ENCODE data around the gene TNFAIP8.

TNFAIP8 gene

DNA sequence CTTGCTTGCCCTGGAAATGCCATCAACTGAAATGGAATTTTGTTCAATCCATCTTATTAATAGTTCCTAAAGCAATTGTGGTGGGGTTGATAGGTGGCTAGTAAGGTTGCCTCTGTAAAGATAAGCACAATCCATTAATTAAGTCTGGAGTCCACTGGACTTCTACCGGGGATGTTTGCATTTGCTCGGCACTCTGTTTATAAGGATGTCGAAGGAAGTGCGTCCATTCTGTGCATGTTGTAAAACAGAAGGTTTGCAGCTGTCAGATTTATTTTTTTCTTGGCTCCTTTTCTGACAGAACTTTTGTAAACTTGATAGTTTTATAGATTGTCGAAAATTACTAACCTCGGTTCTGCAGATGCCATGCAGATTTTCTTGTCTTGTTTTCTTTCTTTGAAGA lies 12.8 kb upstream of the TNFAIP8 start:
- H3K36me3 ChIP-seq (replicated peaks), result no peaks in the 10 kb centered on the region
- H3K27me3 ChIP-seq (replicated peaks), result no peaks in the 10 kb centered on the region
- DNase-seq, result no peak
- H3K27ac ChIP-seq, result no peak overlapping the region
- in situ Hi-C loops (cut with HindIII; ENCODE audit: low pct_ligation_motif_present, low sequenced_read_pairs), result no loop called here
- TF ChIP-seq, protein P1, sequence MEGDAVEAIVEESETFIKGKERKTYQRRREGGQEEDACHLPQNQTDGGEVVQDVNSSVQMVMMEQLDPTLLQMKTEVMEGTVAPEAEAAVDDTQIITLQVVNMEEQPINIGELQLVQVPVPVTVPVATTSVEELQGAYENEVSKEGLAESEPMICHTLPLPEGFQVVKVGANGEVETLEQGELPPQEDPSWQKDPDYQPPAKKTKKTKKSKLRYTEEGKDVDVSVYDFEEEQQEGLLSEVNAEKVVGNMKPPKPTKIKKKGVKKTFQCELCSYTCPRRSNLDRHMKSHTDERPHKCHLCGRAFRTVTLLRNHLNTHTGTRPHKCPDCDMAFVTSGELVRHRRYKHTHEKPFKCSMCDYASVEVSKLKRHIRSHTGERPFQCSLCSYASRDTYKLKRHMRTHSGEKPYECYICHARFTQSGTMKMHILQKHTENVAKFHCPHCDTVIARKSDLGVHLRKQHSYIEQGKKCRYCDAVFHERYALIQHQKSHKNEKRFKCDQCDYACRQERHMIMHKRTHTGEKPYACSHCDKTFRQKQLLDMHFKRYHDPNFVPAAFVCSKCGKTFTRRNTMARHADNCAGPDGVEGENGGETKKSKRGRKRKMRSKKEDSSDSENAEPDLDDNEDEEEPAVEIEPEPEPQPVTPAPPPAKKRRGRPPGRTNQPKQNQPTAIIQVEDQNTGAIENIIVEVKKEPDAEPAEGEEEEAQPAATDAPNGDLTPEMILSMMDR (IDR thresholded peaks at IDR 0.05; ENCODE audit: low read depth, low read length, missing control alignments), result no peak
- no peak overlapping the region for H3K4me3 ChIP-seq (ENCODE audit: low read depth, low read length)

DNA sequence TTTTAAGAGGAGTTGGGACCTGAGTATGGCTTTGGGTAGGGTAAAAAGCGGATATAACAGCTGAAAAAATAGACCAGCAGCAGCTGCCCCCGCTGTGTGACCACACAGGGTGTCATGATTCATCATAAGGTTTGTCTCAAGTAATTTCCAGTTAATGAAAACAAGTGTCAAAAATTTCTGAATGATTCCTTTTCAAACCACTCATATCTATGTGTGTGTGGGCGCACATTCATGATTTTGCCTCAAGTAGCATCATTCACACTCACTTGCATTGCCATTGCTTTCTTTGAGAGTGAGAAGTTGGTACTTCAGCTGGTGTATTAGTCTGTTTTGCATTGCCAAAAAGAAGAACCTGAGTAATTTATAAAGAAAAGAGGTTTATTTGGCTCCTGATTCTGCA lies 12.1 kb upstream of the TNFAIP8 start:
- Histone ChIP-seq H3K36me3 (replicated peaks) (no peaks in the 10 kb centered on the region), H3K27me3 (replicated peaks) (no peaks in the 10 kb centered on the region), H3K27ac (no peak overlapping the region), H3K4me3 (ENCODE audit: low read depth, low read length) (no peak overlapping the region)
- in situ Hi-C loops (cut with HindIII; ENCODE audit: low pct_ligation_motif_present, low sequenced_read_pairs), result no loop called here
- TF ChIP-seq, protein P1 (IDR thresholded peaks at IDR 0.05; ENCODE audit: low read depth, low read length, missing control alignments), result no peak
- DNase-seq, result peak; percentile 77

DNA sequence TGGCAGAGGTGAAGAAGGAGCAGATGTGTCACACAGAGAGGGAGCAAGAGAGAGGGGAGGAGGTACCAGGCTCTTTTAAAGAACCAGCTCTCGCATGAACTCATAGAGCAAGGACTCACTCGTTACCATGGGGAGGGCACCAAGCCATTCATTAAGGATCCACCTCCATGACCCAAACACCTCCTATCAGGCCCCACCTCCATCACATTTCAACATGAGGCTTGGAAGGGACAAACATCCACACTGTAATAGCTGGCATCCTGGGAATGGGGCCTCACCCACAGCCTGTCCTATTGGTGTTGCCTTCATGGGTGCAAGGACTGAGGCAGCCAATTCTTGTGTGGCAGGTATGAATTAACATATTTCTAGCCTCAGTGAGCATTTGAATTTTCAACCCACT lies 11.6 kb upstream of the TNFAIP8 start:
- in situ Hi-C loops (cut with HindIII; ENCODE audit: low pct_ligation_motif_present, low sequenced_read_pairs), result no loop called here
- no peak for DNase-seq
- H3K36me3 ChIP-seq (replicated peaks), result no peaks in the 10 kb centered on the region
- H3K4me3 ChIP-seq (ENCODE audit: low read depth, low read length), result no peak overlapping the region
- TF ChIP-seq, protein P1 (IDR thresholded peaks at IDR 0.05; ENCODE audit: low read depth, low read length, missing control alignments), result no peak
- no peaks in the 10 kb centered on the region for H3K27me3 ChIP-seq (replicated peaks)
- no peak overlapping the region for H3K27ac ChIP-seq

DNA sequence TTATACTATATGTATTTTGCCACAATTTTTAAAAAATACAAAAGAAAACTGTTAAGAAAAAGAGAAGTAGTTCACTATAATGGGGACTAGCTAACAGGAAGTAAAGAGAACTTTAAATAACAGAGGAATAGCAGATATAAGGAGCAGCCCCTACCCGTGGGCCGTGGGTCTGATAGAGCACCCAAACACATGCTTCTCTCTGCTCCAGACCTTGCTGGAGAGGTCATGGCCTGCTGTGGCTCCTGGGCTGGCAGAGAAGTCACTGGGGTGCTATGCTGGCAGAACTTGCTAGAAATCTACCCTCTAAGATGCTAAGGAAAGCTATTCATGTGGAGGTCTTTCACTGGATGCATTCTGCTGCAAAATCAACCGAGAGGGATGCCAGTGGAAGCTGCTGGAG lies 10.0 kb upstream of the TNFAIP8 start:
- Histone ChIP-seq H3K27me3 (replicated peaks) (no peaks in the 10 kb centered on the region), H3K27ac (no peak overlapping the region)
- DNase-seq, result no peak

DNA sequence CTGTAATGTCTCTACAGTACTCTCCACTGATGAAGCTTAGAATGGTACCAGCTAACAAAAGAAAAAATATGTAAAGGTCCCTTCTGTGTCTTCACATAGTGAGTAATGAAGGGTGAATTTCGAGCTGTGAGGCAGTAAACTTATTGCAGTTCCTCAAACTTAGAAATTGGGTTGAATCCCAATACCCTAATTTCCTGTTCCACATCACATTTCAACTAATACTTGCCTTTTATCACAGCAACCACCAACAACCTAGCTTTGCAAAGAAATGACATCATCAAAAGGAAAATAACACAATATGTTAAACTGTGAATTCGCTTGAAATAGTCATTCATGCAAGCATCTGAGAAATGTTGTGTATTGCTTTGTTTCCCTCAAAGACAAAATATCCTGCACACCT lies 9.4 kb upstream of the TNFAIP8 start:
- in situ Hi-C loops (cut with HindIII; ENCODE audit: low pct_ligation_motif_present, low sequenced_read_pairs), result no loop called here
- Histone ChIP-seq H3K4me3 (ENCODE audit: low read depth, low read length) (no peak overlapping the region), H3K27ac (no peak overlapping the region), H3K27me3 (replicated peaks) (no peaks in the 10 kb centered on the region), H3K36me3 (replicated peaks) (no peaks in the 10 kb centered on the region)
- no peak for DNase-seq
- TF ChIP-seq, protein P1 (IDR thresholded peaks at IDR 0.05; ENCODE audit: low read depth, low read length, missing control alignments), result no peak

More for the DNA sequence above, 10.0 kb upstream of the TNFAIP8 start:
- Histone ChIP-seq H3K4me3 (ENCODE audit: low read depth, low read length) (no peak overlapping the region), H3K36me3 (replicated peaks) (no peaks in the 10 kb centered on the region)
- in situ Hi-C loops (cut with HindIII; ENCODE audit: low pct_ligation_motif_present, low sequenced_read_pairs), result no loop called here
- TF ChIP-seq, protein P1 (IDR thresholded peaks at IDR 0.05; ENCODE audit: low read depth, low read length, missing control alignments), result no peak

DNA sequence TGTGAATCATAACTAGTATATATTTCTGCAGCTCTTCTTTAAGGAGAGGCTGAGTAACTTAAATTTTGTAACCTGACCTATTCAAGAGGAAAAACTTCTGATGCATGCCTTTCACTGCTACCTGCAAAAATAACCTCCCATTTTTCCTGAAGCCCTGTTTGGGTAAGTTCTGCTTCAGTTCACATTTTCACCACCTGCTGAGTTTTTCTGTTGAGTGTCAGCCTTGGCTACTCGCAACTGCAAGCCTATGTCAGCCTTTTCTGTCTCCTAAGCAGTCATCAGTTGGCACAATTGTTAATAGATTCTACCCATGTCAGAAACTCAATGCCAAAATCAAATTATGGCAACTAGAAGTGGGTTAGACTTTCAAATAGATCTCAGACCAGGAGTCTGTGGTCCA lies 8.2 kb upstream of the TNFAIP8 start:
- no peak overlapping the region for H3K27ac ChIP-seq
- no peak for DNase-seq
- no peaks in the 10 kb centered on the region for H3K36me3 ChIP-seq (replicated peaks)
- in situ Hi-C loops (cut with HindIII; ENCODE audit: low pct_ligation_motif_present, low sequenced_read_pairs), result no loop called here
- H3K4me3 ChIP-seq (ENCODE audit: low read depth, low read length), result no peak overlapping the region
- H3K27me3 ChIP-seq (replicated peaks), result no peaks in the 10 kb centered on the region
- TF ChIP-seq, protein P1 (IDR thresholded peaks at IDR 0.05; ENCODE audit: low read depth, low read length, missing control alignments), result no peak

All from brain microvascular endothelial cell (primary cell).